Neural cell (in vitro differentiated cells): Measurements from ENCODE around the gene SRGAP3.

Experiments used
- CTCF ChIP-seq: fragments of 450-650 bp; IDR thresholded peaks from 2 replicates; pipeline ENCODE4 v1.5.1; 2014; ENCODE audit warnings: antibody characterized with exemption, mild to moderate bottlenecking, moderate library complexity; ENCODE audit not compliant: poor library complexity, severe bottlenecking
- EP300 ChIP-seq: fragments of 450-650 bp; conservative IDR thresholded peaks from 2 replicates; pipeline ENCODE4 v1.6.1; 2014; ENCODE audit warnings: antibody characterized with exemption, mild to moderate bottlenecking, moderate library complexity; ENCODE audit not compliant: poor library complexity, severe bottlenecking
- EZH2 ChIP-seq: fragments of 200-600, 300-800 bp; shearing (Covaris generic), sonication (generic); IDR thresholded peaks from 2 replicates; pipeline ENCODE4 v1.6.1; 2014; ENCODE audit warnings: antibody characterized with exemption, low read length, borderline replicate concordance, mild to moderate bottlenecking; ENCODE audit not compliant: insufficient read depth, poor library complexity, severe bottlenecking
- POLR2AphosphoS5 ChIP-seq: IDR thresholded peaks from 2 replicates; pipeline ENCODE4 v1.6.1; 2012
- REST ChIP-seq: IDR thresholded peaks from 2 replicates; pipeline ENCODE4 v1.6.1; 2012; ENCODE audit warnings: borderline replicate concordance
- SMC3 ChIP-seq: fragments of 450-650 bp; conservative IDR thresholded peaks from 2 replicates; pipeline ENCODE4 v1.6.1; 2014; ENCODE audit warnings: antibody characterized with exemption, mild to moderate bottlenecking, moderate library complexity; ENCODE audit not compliant: poor library complexity
- TAF1 ChIP-seq: IDR thresholded peaks from 2 replicates; pipeline ENCODE4 v1.6.1; 2012; ENCODE audit warnings: low read depth

GRCh38 chr3:9119331-9119730, 130.1 kb downstream of the SRGAP3 start:
- no peak for TF ChIP-seq CTCF
- TF ChIP-seq EP300: no peak
- no peak for TF ChIP-seq EZH2
- no peak for TF ChIP-seq SMC3
- TF ChIP-seq TAF1: no peak
- no peak for TF ChIP-seq POLR2AphosphoS5
- no peak for TF ChIP-seq REST
